GM10847 (cell line): ENCODE results near the gene MIOS.

Experiments
- POLR2A ChIP-seq: IDR thresholded peaks from 2 replicates; pipeline ENCODE4 v1.6.1; 2011; ENCODE audit not compliant: insufficient read length; ENCODE audit errors: extremely low read depth

Gene MIOS

DNA sequence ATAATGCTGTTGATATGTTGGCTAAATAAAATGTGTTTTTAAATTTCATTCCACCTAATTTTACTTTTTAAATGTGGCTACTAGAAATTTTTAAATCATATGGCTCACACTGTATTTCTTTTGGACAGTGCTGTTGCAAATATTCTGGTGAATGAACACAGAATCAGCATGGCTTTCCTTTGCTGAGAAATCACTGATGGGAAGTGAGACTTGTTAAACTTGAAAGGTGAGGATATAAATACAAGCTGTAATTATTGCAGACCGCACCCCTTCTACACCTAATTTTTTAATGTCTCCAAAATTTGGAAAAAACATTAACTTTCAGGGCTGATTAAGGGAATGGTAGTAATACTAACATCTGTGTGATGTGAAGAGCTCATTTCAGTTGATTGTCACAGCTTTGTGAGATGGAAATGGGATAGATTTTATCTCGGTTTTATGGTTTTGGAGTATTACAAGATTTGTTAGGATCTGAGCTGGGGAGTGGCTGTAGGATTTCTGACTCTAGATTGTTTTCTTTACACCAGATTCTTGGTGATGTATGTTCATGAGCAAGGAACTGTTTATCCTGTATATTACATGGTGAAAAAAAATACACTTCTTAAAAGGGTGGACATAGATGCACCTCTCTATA, 1.3 kb downstream of the MIOS start:
- TF ChIP-seq POLR2A, result no peak

DNA sequence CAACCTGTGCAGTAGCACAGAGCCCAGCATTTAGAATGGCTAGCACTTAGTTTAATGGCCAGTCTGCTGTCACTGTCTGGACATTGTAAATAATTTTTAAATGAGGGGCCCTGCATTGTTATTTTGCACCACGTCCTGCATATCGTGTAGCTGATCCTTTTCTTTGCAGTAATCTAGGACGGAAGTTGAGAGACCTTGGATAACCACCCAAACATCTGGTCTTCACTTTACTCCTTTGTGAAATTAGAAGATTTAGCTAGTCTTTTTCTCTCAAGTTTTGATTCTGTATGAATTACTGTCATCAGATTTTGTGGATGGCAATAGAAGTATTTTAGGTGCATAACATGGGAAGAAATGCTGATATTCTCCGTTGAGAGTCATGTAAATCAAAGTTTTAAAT, 1.9 kb downstream of the MIOS start:
- TF ChIP-seq POLR2A, result no peak

DNA sequence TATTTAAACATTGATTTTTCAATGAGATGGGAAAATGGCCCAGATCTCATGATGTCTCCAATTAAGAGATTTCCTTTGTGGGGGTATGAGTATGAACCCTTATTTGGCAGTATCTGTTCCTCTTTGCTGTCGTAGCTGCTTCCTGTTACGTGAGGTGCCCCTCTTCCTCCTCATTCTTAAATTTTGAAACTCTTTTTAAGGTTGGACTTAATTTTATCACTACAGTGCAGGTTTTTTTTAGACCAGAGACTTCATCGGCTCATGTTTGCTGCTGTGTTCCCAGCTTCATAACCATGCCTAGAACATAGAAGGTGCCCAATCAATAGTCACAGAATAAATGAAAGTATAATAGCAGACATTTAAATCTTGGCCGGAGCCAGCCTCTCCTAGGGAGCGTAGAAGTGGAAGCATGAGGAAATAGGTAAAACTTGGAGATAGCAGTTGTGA, 2.4 kb downstream of the MIOS start:
- TF ChIP-seq POLR2A, result no peak

DNA sequence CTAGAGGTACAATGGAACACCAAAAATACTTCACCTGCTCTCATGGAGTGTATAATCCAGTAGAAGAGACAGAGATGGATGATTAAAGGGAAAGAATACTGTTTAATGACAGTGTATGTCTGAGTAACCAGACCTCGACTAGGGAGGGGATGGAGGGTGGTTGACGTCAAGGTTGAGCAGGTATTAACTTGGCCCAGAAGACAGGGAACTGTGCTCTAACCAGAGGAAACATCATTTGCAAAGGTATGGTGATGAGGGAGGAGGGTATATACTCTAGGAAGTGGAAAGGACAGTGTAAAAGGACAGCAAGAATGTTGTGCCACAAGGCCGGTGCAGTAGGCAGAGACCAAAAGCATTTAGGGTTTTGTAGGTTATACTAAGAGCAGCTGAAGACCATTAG, 2.9 kb downstream of the MIOS start:
- no peak for TF ChIP-seq POLR2A

DNA sequence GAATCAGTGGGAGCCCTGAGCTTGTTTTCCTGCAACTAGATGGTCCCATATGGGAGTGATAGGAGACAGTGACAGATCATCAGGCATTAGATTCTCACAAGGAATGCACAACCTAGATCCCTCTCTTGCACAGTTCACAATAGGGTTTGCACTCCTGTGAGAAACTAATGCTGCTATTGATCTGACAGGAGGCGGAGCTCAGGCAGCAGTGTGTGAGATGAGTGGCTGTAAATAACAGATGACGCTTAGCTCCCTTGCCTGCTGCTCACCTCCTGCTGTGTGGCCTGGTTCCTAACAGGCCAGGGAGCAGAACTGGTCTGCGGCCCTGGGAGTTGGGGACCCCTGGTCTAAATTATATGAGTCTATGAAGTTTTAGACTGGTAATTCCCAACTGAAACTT, 3.9 kb downstream of the MIOS start:
- no peak for TF ChIP-seq POLR2A

DNA sequence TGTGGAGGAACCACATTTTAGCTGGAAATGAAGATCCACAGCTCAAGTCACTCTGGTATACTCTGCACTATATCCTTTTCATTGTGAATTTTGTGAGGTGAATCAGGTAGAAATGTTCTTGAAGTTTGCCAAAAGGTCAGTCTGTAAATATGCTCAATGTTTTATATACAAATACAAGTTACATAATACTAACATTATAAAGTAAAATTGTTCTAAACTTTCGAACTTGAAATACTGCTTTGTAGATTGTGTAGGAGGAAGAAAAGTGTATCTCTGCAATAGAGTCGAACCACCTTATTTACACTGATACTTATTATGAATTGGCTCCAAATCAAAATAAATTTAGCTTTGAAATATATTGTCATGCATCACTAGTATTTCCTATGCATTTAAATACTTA, 7.0 kb downstream of the MIOS start:
- no peak for TF ChIP-seq POLR2A

DNA sequence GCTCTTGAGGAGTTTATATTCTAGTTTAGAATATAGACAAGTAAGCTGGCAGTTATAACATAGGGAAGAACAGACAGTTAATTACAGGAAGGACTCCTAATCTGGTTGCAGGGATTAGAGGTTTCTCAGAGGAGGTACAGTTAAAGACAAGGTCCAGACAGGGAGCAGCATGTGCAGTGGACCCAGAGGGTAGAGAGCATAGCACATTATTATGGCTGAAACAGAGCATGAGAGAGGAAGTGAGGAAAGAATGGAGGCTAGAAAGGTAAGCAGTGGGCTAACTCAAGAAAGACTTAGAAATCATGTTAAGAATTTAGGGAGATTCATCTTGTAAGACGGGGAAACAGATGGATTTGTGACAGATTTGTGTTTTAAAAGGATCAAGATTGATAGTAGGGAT, 9.7 kb downstream of the MIOS start:
- TF ChIP-seq POLR2A, result no peak

DNA sequence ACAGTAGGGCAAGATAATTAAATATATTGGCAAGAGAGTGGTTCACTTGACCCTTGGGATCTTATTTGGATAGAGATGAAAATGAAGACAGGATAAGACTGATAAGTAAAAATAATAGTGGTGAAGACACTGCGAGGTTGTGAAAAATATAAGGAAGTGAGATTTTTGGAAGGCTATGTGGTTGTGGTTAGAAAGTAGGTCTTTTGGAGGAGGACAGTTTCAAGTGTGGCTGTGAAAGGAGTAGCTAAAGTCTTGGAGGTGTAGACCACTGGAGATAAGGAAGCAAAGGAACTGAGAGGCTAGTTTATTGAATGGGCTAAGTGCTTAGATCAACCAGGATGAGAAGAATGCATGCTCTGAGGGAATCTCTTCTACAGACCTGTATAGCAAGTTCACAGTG, 11.2 kb downstream of the MIOS start:
- TF ChIP-seq POLR2A, result no peak

DNA sequence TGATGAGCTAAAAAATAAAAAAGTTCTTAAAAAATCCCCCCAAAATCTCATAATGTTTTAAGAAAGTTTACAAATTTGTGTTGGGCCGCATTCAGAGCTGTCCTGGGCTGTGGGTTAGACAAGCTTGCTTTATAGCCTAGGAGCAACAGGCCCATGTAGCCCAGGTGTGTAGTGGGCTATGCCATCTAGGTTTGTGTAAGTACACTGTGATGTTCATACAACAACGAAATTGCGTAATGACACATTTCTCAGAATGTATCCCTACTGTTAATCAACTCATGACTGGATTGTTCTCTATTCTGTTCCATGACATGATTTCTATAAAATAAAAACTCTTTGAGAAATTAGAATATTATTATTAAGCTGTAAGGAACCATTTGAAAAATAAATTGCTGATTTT, 13.0 kb downstream of the MIOS start:
- no peak for TF ChIP-seq POLR2A

DNA sequence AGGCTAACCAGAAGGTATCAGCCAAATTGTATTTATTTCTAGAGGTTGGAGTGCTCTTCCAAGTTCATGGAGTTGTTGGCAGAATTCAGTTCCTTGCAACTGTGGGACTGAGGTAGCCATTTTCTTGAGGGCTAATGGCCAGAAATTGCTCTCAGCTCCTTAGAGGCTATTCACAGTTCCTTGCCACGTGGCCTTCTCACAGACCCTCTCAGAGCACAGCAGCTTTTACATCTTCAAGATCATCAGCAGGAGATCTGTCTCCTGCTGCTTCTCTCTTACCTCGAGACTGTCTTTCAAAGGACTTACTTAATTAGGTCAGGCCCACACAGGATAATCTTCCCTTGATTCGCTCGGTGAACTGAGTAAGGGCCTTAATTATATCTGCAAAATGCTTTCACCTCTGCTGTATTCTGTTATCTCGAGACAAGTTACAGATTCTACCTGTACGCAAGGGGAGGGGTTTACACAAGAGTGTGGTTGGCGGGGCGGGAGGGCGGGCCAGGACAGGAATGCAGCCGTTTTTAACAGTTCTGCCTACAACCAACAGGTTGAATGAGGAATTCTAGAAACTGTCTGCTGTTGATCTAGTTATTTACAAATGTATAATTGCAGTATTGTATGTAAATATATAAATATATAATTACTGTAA, 15.0 kb downstream of the MIOS start:
- no peak for TF ChIP-seq POLR2A

DNA sequence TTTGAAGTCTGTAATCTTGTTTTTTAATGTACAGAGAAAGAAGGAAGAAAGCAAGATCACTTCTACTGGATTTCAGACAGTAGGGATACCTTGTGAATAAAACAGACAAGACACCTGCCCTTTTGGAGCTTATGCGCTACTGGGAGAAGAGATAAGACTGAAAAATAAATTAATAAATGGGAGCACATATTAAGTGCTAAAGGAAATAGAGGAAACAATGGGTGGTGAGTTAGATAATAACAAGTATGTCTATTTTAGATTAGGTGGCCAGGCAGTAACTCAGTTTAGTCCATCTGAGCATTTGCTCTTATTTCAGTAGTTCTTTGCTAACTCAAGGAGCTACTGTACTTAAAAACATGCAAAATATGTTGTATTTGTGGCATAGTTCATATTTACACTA, 15.9 kb downstream of the MIOS start:
- TF ChIP-seq POLR2A, result no peak

DNA sequence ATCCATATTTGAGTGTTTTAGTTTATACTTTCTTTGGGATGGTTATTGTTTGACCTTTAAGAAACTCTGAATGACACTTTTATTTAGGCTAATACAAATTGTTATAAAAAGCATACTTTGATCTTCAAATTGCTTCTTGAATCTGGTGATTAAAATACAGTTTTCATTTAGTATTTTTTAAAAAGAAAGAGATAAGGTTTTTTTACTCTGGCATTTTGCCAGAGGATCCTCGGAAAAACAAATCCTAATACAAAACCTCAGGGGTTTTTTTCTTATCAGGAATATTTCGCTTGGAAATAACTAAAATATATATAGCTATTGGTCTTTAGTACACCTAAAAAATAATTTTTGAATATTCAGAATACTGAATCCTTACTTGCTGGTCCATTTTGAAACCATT, 17.0 kb downstream of the MIOS start:
- no peak for TF ChIP-seq POLR2A

DNA sequence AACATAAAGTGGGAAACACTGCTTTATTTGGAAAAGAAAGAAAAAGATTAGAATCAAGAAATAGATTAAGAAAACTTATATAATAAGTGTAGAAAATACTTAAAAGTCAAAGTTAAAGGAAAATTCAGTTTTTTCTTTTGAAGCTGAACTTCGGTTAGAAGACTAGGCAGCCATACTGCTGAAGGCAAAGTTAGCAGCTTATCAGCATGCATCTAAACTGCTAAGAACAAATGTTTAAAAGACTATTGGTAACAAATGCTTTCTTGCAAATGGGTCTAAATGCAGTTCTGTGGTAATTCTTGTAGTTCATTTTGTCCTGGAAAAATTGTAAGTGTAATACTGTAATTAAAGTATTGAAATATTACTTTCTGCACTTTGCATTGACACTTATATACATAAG, 18.0 kb downstream of the MIOS start:
- TF ChIP-seq POLR2A, result no peak

DNA sequence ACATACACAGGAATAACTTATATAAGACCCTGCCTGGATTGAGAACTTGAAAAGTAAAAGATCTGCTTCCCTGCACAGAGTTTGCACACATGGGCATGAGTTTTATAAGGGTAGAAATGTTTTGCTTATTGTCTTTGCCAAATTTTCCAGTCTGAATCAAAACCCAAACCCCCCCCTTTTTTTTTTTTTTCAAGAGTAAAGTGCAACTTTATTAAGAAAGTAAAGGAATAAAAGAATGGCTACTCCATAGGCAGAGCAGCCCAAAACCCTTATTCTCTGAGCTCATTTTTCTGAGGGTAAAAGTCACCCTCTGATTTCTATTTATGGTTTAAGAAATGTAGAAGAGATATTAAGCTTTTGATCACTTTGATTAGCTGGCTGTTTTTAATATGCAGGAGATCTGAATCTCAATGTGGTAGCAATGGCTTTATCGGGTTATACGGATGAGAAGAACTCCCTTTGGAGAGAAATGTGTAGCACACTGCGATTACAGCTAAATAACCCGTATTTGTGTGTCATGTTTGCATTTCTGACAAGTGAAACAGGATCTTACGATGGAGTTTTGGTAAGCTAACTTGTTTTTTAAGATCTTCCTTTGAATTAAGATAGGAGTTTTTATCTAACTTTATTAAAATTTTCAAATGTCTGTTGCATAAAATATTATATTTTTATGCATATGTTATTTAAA, 18.7 kb downstream of the MIOS start:
- TF ChIP-seq POLR2A, result no peak

DNA sequence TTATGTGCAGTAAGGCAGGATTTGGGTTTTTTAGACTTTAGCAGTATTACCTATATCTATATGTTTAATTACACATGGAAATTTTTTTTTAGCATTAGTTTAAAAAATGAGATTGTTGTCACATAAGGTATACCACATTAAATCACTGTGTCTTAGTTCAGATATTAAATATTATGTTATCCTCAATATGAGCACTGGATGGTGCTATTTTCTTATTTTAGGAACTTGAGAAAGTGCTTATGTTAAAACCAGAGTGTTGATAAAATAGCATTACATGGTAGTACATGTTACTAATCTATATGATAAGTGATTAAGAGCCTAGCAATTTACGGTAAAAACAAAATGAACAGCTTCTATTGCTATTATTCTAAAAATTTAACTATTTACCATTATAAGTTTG, 28.8 kb downstream of the MIOS start:
- no peak for TF ChIP-seq POLR2A

DNA sequence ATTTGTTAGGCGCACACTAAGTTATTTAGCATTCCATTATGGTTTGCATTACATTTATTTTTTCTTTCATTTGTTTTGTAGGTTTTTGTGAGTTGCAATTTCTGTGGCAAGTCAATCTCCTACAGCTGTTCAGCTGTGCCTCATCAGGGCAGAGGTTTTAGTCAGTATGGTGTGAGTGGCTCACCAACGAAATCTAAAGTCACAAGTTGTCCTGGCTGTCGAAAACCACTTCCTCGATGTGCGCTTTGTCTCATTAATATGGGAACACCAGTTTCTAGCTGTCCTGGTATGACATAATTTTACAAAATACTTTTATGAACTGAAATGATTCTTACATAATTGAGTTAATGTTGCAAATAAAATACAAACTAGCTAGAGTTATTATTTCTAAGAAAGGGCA, 29.5 kb downstream of the MIOS start:
- TF ChIP-seq POLR2A, result no peak
